ENCODE data around the gene MMP17.

DNA sequence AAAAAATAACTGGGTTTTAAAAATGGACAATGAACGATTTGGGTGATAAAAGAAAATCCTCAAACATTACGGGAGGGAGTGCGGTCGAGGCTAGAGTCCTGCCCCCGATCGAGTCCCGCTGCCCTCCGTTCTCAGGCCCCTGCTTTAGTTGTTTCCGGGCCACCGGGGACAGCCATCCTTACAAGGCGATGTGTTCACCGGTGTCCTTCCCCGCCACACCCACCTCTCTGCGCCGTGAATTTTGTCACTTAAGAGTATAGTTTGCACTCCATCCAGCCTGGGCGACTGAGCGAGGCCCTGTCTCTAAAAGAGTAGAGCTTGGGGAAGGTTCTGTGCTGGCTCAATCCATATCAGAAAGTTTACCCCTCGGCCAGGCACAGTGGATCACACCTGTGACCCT lies 69.1 kb downstream of the MMP17 start:
- no peak for TF ChIP-seq POLR2A (IDR thresholded peaks at IDR 0.05)
- TF ChIP-seq, protein P1, sequence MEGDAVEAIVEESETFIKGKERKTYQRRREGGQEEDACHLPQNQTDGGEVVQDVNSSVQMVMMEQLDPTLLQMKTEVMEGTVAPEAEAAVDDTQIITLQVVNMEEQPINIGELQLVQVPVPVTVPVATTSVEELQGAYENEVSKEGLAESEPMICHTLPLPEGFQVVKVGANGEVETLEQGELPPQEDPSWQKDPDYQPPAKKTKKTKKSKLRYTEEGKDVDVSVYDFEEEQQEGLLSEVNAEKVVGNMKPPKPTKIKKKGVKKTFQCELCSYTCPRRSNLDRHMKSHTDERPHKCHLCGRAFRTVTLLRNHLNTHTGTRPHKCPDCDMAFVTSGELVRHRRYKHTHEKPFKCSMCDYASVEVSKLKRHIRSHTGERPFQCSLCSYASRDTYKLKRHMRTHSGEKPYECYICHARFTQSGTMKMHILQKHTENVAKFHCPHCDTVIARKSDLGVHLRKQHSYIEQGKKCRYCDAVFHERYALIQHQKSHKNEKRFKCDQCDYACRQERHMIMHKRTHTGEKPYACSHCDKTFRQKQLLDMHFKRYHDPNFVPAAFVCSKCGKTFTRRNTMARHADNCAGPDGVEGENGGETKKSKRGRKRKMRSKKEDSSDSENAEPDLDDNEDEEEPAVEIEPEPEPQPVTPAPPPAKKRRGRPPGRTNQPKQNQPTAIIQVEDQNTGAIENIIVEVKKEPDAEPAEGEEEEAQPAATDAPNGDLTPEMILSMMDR (IDR thresholded peaks at IDR 0.05) = no peak
